NCI-H748 (cell line): ENCODE results near the gene TMBIM1.
A peak's percentile ranks its signal among the peaks of the same experiment; 100 is the strongest.

Experiments
- DNase-seq: peaks from one replicate; lab custom pipeline; 2025; ENCODE audit not compliant: unreplicated experiment; lab: John Stamatoyannopoulos, UW

TMBIM1 gene, protein sequence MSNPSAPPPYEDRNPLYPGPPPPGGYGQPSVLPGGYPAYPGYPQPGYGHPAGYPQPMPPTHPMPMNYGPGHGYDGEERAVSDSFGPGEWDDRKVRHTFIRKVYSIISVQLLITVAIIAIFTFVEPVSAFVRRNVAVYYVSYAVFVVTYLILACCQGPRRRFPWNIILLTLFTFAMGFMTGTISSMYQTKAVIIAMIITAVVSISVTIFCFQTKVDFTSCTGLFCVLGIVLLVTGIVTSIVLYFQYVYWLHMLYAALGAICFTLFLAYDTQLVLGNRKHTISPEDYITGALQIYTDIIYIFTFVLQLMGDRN

DNA sequence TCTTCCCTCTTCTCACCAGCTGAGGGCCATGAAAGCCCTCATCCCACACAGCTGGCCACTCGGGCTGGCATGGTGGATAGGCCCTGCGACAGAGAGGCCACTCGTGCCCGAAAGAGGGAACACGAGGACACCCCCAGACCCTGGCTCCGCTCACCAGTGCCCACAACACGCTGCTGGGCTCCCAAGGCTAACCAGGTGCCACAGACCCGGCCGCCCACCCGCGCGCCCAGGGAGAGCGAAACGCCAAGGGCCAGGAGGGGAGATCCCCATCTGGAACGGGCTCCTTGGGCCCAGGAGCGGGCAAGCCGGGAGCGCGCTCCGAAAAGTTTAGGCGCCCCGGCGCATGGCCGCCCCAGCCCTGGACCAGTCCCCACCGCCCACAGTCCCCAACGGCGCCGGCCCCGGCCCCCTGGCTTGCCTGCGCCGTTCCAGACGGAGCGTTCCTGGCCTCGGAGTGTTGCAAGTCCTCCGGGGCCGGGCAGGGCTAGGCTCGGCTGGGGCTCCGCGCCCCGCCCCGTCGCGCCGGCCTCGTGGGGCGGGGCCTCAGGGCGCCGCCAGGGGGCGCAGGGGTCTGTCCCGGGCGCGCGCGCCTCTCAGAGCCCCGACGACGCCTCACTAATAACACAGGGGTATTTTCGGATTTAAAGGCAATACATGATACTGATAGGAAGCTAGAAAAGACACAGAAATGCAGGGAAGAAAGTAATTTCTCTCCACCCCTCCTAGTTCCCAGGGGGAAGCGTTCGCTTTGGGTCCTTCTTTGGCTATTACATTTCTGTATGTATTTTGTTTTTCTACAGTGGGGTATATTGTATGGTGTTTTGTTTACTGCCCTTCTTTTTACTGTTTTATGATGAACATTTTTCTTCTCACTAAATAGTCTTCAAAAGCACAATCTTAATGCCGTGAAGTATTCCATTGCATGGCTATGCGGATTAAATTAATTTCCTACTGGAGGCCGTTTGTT lies at the start of gene TMBIM1:
TSS of gene TMBIM1 (minus strand) at position 456 of the 967 bp plus-strand sequence. CDS start 10,362 bp downstream, outside the sequence.
- peak; percentile 36 for DNase-seq

DNA sequence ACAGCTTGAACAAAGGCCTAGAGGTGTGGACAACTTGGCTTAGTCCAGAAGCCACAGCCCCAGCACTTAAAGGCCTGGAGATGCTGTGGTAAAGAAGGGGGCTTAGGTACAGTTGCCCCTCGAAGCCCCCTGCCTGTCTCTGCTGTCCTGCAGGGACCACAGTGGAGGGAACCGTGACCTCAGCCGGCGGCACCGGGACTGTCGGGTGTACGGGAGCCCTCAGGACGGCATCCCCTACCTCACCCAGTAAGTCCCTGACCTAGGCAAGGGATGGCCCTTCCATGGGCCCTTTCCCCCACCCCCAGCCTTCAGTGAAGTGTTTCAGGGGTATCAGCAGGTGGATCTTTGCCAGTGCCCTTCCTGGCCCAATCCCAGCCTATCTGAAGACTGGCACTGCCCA lies 49.1 kb upstream of the TMBIM1 start:
- no peak for DNase-seq

DNA sequence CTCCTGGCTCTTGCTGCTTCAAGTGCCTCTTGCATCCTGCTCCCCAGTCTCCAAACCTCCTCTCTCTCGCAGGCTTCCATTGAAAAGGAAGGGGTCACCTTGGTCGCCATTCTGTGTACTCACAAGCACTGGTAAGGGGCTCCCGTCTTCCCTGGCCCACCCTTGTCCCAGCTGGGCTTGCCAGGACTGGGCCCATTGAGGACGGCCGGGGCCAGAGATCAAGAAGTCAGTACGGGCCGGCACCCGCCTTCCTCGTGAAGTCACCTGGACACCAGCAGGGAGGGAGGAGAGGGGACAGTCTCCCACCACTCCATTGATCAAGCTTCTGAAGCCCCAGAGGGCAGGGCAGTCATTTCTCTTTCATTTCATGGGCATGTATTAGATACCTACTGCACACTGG lies 48.4 kb upstream of the TMBIM1 start:
- DNase-seq, result no peak

DNA sequence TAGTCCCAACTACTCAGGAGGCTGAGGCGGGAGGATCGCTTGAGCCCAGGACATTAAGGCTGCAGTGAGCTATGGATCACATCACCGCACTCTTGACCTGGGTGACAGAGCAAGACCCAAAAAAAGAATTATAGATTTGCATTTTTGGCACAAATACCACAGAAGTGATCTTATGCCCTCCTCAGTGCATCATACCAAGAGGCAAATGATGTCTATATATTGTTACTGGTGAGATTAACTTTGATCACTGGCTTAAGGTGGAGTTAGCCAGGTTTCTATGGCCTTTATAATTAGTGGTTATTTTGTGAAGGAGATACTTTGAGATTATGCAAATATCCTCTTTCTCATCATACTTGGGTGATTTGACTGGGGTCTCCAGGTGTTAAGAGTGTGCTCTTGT lies 42.2 kb upstream of the TMBIM1 start:
- no peak for DNase-seq

DNA sequence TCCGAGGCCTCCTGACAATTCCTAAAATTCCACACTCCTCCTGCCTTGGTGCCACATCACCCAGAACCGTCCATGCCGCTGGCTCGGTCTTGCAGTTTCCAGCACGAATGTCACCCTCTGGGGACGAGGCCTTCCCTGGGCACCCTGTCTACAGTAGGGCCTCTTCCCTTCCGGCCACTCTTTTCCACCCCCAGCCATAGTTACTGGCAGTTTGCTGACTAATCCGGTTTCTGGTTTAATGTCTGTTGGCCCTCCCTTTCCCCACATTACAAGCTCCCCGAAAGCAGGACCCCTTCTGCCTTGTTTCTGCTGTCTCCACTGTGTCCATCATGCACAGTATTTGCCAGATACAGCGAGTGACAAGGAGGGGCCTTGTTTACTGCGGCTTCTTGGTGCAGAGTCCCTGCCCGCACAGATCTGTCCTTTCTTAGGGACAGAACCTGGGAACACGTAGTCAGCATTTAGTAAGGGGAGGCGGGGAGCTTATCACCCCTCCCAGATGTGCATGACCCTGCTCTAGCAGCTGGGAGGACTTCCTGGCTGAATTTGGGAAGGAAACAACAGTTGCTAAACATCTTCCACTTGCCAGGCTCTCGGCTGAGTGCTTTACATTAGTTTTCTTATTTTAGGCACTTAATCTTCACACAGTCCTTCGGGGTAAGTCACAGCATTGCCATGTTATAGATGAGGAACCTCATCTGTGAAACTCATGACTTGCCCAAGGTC lies 40.8 kb upstream of the TMBIM1 start:
- DNase-seq, result no peak

DNA sequence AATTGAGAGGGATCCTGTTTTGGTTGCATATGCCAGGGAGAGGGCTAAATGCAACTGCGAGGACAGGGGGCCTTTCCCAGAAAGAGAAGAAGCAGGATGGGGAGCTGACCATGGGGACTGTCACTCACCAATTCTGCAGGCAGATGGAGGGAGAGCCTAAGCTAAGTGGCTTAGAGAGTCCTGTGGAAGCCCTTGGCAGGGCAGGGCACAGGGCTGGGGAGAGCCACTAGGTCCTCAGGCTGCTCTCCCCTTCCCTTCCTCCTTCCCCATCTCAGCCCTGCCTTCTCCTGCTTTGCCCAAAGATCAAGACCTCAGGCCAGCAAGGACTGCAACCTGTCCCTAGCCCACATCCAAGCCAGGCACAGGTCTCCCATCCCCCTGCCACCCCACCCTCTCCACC lies 40.0 kb upstream of the TMBIM1 start:
- no peak for DNase-seq

DNA sequence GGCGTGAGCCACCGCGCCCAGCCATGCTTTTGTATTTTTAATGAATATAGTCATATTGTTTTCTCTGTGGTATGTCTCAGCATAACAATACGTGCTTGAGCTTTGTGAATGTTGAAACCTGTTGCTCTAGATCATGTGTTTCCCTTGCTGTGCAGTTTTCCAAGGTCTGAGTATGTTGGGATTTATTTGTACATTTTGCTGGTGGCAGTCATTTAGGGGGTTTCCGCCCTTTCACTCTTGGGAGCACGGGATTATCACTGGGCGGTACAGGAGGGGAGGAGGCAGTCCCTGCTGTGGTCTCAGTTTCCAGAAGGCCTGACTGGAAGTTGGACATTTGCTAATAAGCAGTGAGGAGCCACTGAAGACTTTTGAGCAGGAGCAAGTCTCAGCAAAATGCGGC lies 39.4 kb upstream of the TMBIM1 start:
- no peak for DNase-seq

DNA sequence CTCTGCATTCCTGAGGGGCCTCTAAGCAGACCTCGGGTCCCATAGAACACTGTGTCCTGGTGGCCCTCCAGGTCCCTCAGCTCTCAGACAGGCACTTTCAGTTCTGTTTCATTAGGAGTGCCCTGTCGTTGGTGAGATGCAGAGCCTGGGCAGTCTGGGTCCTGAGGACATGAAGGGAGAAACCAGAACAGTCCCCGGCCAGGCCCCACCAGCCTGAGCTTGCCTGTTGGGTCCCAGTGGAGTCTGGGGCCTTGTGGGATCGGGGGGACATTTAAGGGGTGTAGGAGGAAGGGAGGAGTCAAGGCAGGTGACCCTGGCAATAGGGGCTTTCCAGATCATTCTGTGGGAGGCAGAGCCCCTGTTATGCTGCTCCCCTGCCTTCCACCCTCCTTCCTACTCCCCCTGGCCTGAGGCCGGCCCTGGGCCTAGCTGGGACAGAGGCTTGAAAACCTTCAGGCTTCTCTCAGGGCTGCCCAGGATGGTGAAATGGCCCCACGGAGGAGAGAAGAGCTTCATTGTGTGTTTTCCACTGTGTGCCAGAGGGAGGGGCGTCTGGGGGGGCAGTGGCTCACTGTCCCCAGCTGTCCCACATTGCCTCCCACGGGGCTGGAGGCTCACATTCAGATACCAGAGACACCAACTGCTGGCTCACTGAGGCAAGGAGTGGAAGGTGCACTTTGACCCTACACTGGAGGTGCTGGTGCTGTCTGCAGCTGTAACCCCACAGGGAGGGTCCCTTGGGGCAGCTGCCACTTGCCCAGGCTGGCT lies 37.7 kb upstream of the TMBIM1 start:
- DNase-seq, result no peak

DNA sequence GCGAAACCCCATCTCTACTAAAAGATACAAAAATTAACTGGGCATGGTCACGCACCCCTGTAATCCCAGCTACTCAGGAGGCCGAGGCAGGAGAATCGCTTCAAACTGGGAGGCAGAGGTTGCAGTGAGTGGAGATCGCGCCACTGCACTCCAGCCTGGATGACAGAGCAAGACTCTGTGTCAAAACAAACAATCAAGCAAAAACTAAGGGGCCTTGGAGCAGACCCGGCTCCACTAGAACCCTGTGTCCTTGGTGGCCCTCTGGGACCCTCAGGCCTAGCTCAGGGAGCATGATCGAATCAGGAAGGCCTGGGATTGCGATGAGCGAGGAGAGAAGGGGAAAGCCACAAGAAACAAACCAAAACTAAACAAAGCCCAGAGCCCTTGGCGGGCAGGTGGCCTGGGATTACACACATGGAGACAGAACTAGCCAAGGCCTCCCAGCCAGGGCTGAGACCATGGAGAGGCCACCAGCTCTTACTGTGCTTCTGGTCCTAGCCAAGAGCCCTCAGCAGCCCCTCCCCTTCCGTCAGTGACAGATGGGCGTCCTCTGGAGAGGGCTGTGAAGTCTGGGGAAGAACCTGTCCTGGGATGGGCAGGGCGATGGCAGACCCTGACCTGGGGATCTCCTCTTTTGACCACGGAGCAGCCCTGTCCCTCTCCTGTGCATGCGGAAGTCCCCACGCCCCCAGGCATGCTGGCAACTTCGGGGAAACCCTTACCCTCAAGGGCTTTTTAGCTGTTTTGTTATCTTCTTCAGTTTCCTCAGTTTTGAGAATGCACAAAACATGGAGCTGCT lies 36.9 kb upstream of the TMBIM1 start:
- DNase-seq, result no peak

DNA sequence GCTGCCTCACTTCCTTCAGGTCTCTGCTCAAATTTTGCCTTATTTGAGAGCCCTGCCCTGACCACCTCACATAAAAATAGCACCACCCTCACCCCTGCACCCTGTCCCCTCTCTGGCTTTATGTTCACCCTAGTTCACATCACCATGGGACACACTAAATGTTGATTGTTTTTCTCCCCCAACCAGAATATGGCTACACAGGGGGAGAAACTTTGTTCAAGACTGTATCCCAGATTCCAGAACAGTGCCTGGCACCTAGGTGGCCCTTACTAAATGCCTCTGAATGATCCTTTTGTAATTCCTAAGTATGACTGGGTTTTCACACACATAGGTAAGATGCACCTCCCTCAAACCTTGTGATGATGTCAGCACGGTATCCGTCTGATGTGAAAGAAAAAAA lies 36.0 kb upstream of the TMBIM1 start:
- no peak for DNase-seq

DNA sequence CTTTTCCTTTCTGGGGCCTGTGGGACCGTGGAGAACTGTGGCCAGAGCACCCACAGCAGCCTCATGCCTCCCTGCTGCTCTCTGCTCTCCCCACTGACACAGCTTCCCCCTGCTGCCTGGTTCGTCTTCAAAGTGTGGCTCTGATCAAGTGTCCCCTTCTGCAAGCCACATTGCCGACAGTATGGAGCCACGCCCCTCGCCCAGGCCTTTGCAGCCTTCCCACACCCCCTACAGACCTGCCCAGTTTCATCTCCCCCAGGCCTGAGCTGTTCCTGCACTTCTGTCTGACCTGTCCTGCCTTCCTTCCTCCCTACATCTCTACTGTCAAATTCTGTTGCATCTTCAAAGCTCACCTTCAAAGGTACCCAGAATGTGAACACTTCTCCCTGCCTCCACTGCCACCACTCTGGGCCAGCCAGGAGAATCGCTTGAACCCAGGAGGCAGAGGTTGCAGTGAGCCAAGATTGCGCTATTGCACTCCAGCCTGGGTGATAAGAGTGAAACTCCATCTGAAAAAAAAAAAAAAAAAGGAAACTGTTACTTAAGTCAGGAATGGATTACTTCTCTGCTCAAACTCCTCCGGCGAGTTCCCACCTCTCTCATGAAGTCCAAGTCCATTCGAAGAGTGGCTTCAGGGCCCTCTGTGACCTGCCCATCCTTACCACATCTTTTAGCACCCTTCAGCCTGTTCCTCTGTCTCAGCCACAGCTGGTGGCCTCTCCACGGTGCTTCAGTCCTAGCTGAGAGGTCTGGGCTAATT lies 35.3 kb upstream of the TMBIM1 start:
- no peak for DNase-seq

DNA sequence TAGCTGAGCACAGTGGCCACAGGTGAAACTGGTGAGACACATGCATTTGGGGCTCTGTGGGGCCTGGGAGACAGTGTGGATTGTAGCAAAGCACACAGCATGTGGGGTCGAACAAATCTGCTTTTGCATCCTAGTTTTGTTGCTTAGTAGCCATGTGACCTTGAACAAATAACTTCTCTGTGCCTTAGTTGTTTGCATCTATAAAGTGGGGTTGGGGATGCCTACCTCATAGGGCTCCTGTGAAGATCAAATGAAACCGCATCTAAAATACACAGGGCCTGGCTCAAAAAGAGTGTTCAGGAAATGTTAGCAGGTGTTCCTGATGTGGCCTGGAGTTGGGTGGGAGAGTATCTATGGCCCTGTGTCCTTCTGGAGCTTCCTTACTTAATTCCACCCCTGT lies 34.0 kb upstream of the TMBIM1 start:
- DNase-seq, result no peak

DNA sequence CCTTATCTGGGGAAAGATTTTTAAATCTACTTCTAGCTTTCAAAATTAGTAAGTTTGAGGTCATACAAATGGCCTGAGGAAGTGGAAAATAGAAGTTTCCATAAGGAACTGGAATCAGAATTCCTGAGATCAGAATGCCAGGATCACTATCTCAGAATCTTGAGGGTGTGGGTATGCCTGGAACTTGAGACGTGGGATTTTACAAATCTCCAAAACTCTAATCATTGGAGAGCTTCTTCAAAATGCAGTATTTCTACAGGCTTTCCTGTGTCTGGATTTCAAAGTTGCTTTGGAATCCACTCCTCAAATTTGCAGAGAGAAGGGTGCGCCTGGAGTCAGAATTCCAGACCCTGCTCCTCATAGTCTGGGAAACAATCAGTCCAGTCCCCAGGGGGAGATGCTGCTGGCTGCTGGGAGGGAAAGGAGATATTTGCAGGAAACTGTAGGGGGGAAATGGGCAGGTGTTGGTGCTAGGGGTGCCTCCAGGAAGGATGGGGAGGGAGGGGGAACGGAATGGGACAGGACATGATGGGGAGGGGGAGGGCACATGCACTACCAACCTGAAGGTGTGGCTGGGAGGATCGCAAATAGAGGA lies 33.4 kb upstream of the TMBIM1 start:
- DNase-seq, result no peak

DNA sequence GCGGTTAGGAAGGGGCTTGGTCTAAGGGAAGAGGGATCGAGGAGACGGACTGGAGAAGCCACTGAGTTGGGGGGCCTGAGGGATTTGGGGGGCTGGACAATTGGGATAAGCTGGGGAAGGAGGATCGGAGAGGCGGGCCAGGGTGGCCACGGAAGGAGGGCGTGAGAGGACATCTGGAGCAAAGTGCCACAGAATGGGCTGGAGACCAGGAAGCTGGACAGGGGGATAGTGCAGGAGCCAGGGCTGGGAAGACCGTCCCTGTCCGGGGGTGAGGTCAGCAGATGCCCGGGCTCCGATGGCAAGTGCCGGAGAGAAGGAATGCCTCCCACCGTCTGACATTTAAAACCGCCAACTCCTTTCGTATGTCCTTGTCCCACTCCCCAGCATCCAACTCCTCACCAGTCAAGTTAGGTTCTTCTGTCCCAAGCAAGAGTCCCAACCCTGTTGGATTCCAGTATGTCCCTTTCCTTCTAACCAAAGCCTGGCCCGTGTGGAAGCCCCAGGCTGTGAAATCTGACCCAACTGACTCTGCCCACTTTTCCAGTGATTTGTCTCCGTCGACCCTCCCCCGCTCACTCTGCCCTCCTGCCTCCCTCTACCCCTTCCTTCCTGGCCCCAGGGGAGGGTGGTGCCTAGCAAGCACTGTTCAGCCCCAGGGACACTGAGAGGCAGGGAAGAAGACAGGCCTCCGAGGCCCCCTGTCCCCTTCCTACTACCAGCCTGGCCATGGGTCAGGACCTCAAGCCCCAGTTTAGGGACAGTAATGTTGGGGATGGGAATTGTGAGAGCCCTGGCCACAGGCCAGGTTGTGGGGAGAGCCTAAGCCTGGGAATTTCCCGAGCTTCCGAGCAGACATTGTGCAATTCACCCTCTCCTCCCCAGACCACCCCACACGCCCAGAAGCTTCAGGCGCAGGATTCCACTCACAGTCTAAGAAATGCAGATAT lies 31.5 kb upstream of the TMBIM1 start:
- peak; percentile 56 for DNase-seq

DNA sequence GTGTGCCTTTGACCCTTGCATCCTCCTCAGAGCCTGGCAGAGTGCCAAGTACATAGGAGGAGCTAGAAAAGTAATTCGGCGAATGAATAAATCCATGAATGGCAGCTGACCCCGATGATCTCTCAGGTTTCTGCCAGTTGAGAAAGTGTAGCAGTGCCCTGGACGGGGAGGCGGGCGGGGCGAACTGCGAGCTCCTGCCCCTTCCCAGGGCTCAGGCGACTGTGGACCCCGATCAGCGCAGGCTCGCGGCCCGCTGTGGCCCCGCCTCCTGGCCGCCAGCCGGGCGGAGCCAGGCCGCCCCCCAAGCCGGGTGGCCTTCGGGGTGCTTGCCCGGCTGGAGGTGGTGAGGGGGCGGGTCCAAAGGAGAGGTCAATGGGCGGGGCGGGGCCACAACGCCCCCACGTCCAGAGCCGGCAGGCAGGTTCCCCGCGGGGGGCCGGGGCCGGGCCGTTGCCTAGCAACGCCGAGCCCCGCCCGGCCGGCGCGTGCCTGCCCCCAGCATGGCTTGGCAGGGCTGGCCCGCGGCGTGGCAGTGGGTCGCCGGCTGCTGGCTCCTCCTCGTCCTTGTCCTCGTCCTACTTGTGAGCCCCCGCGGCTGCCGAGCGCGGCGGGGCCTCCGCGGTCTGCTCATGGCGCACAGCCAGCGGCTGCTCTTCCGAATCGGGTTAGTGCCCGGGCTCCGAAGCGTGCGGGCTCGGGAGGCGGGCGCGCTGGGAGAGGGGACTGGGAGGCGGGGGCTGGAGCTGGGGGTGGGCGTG lies 30.6 kb upstream of the TMBIM1 start:
- peak; percentile 93 for DNase-seq

DNA sequence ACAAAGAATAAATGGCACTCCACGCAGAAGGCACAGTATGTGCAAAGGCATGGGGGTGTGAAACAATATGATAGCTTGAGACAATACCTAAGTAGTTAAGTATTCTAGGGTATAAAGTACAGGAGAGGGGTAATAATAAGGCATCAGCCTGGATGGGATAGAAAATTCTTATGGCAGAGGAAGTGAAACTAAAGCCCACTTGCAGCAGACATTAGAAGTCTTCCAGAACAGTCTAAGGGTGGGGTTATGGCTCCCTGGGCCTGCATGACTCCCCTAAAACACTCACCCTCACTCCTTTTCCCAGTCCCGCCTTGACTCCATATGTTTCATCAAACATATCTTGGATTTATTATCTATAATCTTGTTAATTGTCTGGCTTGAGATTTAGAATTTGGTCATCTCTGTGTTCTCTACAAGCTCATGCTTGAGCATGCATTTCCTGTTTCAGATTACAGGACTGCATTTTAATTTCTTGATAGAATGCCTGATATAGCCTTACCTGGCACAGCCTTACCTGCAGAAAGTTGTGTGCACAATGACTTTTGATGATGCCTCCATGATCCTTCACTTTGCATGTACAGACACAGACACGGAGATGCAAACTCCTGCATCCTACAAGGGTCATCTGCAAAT lies 28.5 kb upstream of the TMBIM1 start:
- DNase-seq, result no peak
